NB4 (cell line): ENCODE measurements around the gene SIDT1.

Source experiments
- MYC ChIP-seq: IDR thresholded peaks from 2 replicates; pipeline ENCODE4 v1.6.1; 2011; ENCODE audit warnings: low read depth, low read length
- POLR2A ChIP-seq: IDR thresholded peaks from 2 replicates; pipeline ENCODE4 v1.6.1; 2011; ENCODE audit warnings: mild to moderate bottlenecking; ENCODE audit not compliant: insufficient read length; ENCODE audit errors: extremely low read depth
- TF ChIP-seq, protein P1 (sequence below): IDR thresholded peaks from one replicate; pipeline ENCODE4 v1.5.1; 2012; ENCODE audit warnings: low read depth, low read length
- TF ChIP-seq, protein P2 (sequence below): IDR thresholded peaks from 2 replicates; pipeline ENCODE4 v1.6.1; 2011; ENCODE audit warnings: low read depth, low read length

DNA sequence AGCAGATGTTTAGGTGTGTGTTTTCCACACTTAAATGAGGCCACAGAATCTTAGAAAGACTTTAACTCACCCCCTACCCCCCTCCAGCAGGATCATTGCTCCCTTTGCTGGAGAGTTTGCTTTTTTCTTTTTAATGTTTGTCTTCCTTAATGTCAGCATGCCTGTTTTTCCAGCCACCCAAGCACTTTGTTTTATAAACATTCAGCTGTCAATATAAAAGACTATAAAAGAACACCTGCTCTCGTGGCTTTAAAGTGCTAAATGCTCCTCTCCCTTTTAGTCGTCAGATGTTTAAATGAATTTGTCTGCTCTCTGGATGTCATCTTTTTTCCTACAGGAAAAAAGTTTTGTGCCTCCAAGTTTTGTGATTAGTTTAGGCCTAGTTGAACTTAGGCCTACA, 61.7 kb downstream of the SIDT1 start:
- TF ChIP-seq, protein P1, sequence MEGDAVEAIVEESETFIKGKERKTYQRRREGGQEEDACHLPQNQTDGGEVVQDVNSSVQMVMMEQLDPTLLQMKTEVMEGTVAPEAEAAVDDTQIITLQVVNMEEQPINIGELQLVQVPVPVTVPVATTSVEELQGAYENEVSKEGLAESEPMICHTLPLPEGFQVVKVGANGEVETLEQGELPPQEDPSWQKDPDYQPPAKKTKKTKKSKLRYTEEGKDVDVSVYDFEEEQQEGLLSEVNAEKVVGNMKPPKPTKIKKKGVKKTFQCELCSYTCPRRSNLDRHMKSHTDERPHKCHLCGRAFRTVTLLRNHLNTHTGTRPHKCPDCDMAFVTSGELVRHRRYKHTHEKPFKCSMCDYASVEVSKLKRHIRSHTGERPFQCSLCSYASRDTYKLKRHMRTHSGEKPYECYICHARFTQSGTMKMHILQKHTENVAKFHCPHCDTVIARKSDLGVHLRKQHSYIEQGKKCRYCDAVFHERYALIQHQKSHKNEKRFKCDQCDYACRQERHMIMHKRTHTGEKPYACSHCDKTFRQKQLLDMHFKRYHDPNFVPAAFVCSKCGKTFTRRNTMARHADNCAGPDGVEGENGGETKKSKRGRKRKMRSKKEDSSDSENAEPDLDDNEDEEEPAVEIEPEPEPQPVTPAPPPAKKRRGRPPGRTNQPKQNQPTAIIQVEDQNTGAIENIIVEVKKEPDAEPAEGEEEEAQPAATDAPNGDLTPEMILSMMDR = no peak
- TF ChIP-seq MYC = no peak
- TF ChIP-seq, protein P2, sequence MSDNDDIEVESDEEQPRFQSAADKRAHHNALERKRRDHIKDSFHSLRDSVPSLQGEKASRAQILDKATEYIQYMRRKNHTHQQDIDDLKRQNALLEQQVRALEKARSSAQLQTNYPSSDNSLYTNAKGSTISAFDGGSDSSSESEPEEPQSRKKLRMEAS = no peak
- no peak for TF ChIP-seq POLR2A
